ENCODE results near the gene POLE3. TPM values are rescaled to one million over a fixed set of nuclear protein-coding genes. Genes with fewer than 3 reads are reported as not detected.

The POLE3 gene
- total RNA-seq, 4 donors from 2014 or later, result 29.1 to 59.4 (median 32.2) TPM

GRCh38 chr9:113403646-113404045 lies 6.8 kb downstream of the POLE3 start:
- ATAC-seq (ENCODE audit: low FRiP score) (no peak), DNase-seq (ENCODE audit: low spot score) (no peak)
- TF ChIP-seq, protein P1, sequence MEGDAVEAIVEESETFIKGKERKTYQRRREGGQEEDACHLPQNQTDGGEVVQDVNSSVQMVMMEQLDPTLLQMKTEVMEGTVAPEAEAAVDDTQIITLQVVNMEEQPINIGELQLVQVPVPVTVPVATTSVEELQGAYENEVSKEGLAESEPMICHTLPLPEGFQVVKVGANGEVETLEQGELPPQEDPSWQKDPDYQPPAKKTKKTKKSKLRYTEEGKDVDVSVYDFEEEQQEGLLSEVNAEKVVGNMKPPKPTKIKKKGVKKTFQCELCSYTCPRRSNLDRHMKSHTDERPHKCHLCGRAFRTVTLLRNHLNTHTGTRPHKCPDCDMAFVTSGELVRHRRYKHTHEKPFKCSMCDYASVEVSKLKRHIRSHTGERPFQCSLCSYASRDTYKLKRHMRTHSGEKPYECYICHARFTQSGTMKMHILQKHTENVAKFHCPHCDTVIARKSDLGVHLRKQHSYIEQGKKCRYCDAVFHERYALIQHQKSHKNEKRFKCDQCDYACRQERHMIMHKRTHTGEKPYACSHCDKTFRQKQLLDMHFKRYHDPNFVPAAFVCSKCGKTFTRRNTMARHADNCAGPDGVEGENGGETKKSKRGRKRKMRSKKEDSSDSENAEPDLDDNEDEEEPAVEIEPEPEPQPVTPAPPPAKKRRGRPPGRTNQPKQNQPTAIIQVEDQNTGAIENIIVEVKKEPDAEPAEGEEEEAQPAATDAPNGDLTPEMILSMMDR (IDR thresholded peaks at IDR 0.05), result no peak

DNA sequence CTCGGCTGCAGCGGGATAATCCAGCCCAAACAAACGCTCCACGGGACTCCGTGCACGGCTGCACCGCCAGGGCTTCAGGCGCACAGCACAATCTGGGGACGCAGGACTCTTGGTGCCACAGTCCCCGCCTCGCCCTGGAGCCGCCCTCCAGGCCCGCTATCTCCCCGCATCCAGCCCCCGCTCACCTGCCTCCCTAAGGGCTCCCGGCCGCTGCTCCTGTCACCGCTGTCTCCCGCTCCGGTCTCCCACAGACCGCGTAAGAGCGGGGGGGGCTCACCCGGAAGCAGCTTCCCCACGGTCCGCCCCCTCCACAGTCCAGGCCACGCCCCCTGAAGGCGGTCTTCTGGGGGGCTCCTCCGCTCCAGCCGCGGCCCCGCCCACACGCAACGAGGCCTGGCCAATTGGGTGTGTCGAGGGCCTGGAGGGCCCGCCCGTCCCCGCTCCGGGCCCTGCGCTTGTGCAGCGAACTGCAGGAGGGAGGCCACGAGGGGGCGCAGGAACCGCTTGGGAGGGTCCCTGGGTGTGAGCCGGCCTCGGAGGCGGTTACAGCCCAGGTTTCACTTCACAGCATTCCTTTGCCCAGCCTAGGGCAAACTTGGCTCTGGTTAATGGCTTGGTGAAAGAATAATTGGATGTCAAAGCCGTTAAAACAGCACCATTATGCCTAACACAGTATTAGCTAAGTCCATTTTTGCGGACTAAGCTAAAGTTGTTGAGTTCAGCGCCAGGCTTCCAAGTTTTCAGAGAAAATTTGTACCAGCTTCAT lies 9.3 kb downstream of the POLE3 start, which contains the start of gene ALAD:
ALAD (minus strand) TSS at position 258 of the 766 bp plus-strand sequence. CDS start 7,725 bp downstream, outside the sequence.
- ATAC-seq (ENCODE audit: low FRiP score), result peak; percentile 98

DNA sequence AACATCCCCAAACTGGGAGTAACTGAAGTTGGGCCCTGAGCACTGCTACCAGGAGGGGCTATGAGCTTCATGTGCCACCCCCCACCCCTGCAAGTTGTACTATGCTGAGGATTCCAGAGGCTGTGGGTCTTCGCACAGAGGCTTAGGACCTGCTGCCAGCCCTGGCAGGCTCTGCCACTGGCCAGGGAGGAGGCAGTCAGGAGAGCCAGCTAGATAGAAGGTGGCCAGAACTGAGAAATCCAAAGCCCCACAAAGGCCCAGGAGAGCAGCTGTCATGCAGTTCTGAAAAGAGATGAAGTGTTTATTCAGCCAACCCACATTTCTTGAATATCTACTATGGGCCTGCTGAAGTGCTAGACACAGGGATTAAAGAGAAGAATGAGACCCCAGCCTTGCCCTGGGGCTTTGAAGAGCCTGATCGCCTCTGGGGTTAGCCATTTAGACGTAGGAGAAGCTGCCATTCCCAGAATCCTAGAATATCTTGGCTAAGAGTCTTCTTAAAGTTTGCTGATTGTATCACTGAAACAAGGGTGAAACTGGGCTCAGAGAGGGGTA lies 10.8 kb downstream of the POLE3 start:
- TF ChIP-seq, protein P1 (IDR thresholded peaks at IDR 0.05), result no peak
- no peak for DNase-seq (ENCODE audit: low spot score)

More for the DNA sequence above, 9.3 kb downstream of the POLE3 start, which contains the start of gene ALAD:
- DNase-seq (ENCODE audit: low spot score), result peak; percentile 93
- TF ChIP-seq, protein P1 (IDR thresholded peaks at IDR 0.05), result peak in 2 of 3 donors; percentile 42 to 73

GRCh38 chr9:113398796-113399195 lies 11.7 kb downstream of the POLE3 start:
- TF ChIP-seq, protein P1 (IDR thresholded peaks at IDR 0.05), result no peak
- DNase-seq (ENCODE audit: low spot score) (no peak), ATAC-seq (ENCODE audit: low FRiP score) (no peak)

More for the DNA sequence above, 10.8 kb downstream of the POLE3 start:
- no peak for ATAC-seq (ENCODE audit: low FRiP score)

- no peak for DNase-seq (ENCODE audit: low spot score)
- ATAC-seq (ENCODE audit: low FRiP score), result no peak
- TF ChIP-seq, protein P1 (IDR thresholded peaks at IDR 0.05), result no peak
These were observed 13.3 kb downstream of the POLE3 start for GRCh38 chr9:113397203-113397631.

GRCh38 chr9:113395000-113395861 lies 15.2 kb downstream of the POLE3 start:
- DNase-seq (ENCODE audit: low spot score), result no peak
- TF ChIP-seq, protein P1 (IDR thresholded peaks at IDR 0.05), result no peak
- no peak for ATAC-seq (ENCODE audit: low FRiP score)
